HepG2 (cell line): ENCODE data around the gene TEX261. TPM values are rescaled to one million over a fixed set of nuclear protein-coding genes. Genes with fewer than 3 reads are reported as not detected.

Experiments
- ARNT2 ChIP-seq: sonication (generic); formaldehyde crosslinking; IDR thresholded peaks from 2 replicates; pipeline ENCODE4 v1.8.0; 2022; ENCODE audit warnings: mild to moderate bottlenecking, low read depth, missing genetic modification reagents, moderate library complexity
- ASH2L ChIP-seq: fragments of 300-600, 200-600 bp; sonication (generic); IDR thresholded peaks from 2 replicates; pipeline ENCODE4 v1.7.0; 2017; ENCODE audit warnings: low read depth, mild to moderate bottlenecking, moderate library complexity, mixed read lengths, low read length; ENCODE audit not compliant: insufficient read length
- GATA4 ChIP-seq: sonication (generic); IDR thresholded peaks from 2 replicates; pipeline ENCODE4 v1.6.1; 2016; ENCODE audit warnings: antibody characterized with exemption, low read depth, borderline replicate concordance
- GTF3A ChIP-seq: sonication (generic); formaldehyde crosslinking; conservative IDR thresholded peaks from 2 replicates; pipeline ENCODE4 v1.4.0; 2020; ENCODE audit warnings: mild to moderate bottlenecking, missing genetic modification reagents
- IKZF4 ChIP-seq: sonication (generic); formaldehyde crosslinking; IDR thresholded peaks from 2 replicates; pipeline ENCODE4 v1.5.1; 2020; ENCODE audit warnings: borderline replicate concordance, mild to moderate bottlenecking, low read depth, missing genetic modification reagents; ENCODE audit errors: not compliant biosample characterization
- KDM1A ChIP-seq: IDR thresholded peaks from 2 replicates; pipeline ENCODE4 v1.6.1; 2016; ENCODE audit warnings: missing compliant biosample characterization
- KDM4B ChIP-seq: sonication (generic); formaldehyde crosslinking; IDR thresholded peaks from 2 replicates; pipeline ENCODE4 v1.4.0; 2020; ENCODE audit warnings: missing genetic modification reagents
- KLF6 ChIP-seq: IDR thresholded peaks from 2 replicates; pipeline ENCODE4 v1.8.0; 2016; ENCODE audit warnings: missing biosample characterization, missing genetic modification reagents
- KMT2B ChIP-seq: IDR thresholded peaks from 2 replicates; pipeline ENCODE4 v1.6.1; 2016; ENCODE audit warnings: missing genetic modification reagents, missing compliant biosample characterization
- MAFG ChIP-seq: sonication (generic); formaldehyde crosslinking; IDR thresholded peaks from 2 replicates; pipeline ENCODE4 v1.5.1; 2020; ENCODE audit warnings: mild to moderate bottlenecking, missing genetic modification reagents
- MAFK ChIP-seq, 2 experiments: IDR thresholded peaks in 1 of 2; conservative IDR thresholded peaks in 1 of 2; 2 replicates each; pipeline ENCODE4 v1.6.1; 2011; ENCODE audit warnings: improper control_type of control experiment in 2 of 2, low read length in 2 of 2
- MEIS2 ChIP-seq: sonication (generic); formaldehyde crosslinking; IDR thresholded peaks from 2 replicates; pipeline ENCODE4 v1.9.0; 2021; ENCODE audit warnings: mild to moderate bottlenecking, missing genetic modification reagents
- MTF2 ChIP-seq: sonication (generic); formaldehyde crosslinking; IDR thresholded peaks from 2 replicates; pipeline ENCODE4 v1.5.0; 2020; ENCODE audit warnings: missing genetic modification reagents, borderline replicate concordance
- MYC ChIP-seq: sonication (generic); formaldehyde crosslinking; IDR thresholded peaks from 2 replicates; pipeline ENCODE4 v1.9.0; 2021; ENCODE audit warnings: missing genetic modification reagents, borderline replicate concordance
- NONO ChIP-seq, 2 experiments: fragments of 450-650 bp in 1 of 2; sonication (generic) in 1 of 2; formaldehyde crosslinking in 1 of 2; IDR thresholded peaks in 1 of 2; conservative IDR thresholded peaks in 1 of 2; 2 replicates each; pipeline versions ENCODE4 v1.6.1 to v1.8.0; 2017 to 2022; ENCODE audit warnings: mild to moderate bottlenecking in 1 of 2, missing genetic modification reagents in 1 of 2, moderate library complexity in 1 of 2
- NR2C2 ChIP-seq: sonication (generic); formaldehyde crosslinking; IDR thresholded peaks from 2 replicates; pipeline ENCODE4 v1.4.0; 2020; ENCODE audit warnings: missing genetic modification reagents, mild to moderate bottlenecking, moderate library complexity, borderline replicate concordance
- POGZ ChIP-seq: sonication (generic); formaldehyde crosslinking; IDR thresholded peaks from 2 replicates; pipeline ENCODE4 v1.4.0; 2020; ENCODE audit warnings: mild to moderate bottlenecking, missing genetic modification reagents
- POLR2G ChIP-seq: fragments of 200-400 bp; formaldehyde crosslinking; IDR thresholded peaks from 2 replicates; pipeline ENCODE4 v1.6.1; 2018; ENCODE audit warnings: mild to moderate bottlenecking, low read depth, low read length, moderate library complexity
- SMAD1 ChIP-seq: sonication (generic); formaldehyde crosslinking; IDR thresholded peaks from 2 replicates; pipeline ENCODE4 v1.4.0; 2020; ENCODE audit warnings: missing genetic modification reagents, low read depth, mild to moderate bottlenecking, borderline replicate concordance
- XBP1 ChIP-seq: sonication (generic); formaldehyde crosslinking; IDR thresholded peaks from 2 replicates; pipeline ENCODE4 v1.5.0; 2020; ENCODE audit warnings: missing genetic modification reagents
- YEATS4 ChIP-seq: sonication (generic); formaldehyde crosslinking; IDR thresholded peaks from 2 replicates; pipeline ENCODE4 v1.4.0; 2020; ENCODE audit warnings: missing genetic modification reagents, borderline replicate concordance
- ZNF264 ChIP-seq: sonication (generic); formaldehyde crosslinking; IDR thresholded peaks from 2 replicates; pipeline ENCODE4 v1.4.0; 2020; ENCODE audit warnings: missing genetic modification reagents
- ZNF589 ChIP-seq: sonication (generic); formaldehyde crosslinking; conservative IDR thresholded peaks from 2 replicates; pipeline ENCODE4 v1.8.0; 2022; ENCODE audit warnings: mild to moderate bottlenecking, moderate library complexity, missing genetic modification reagents
- ZNF672 ChIP-seq: sonication (generic); formaldehyde crosslinking; IDR thresholded peaks from 2 replicates; pipeline ENCODE4 v1.8.1; 2022; ENCODE audit warnings: missing genetic modification reagents
- ZNF737 ChIP-seq: sonication (generic); formaldehyde crosslinking; IDR thresholded peaks from 2 replicates; pipeline ENCODE4 v1.5.0; 2020; ENCODE audit warnings: missing genetic modification reagents, mild to moderate bottlenecking, borderline replicate concordance
- ZNF740 ChIP-seq: sonication (generic); formaldehyde crosslinking; IDR thresholded peaks from 2 replicates; pipeline ENCODE4 v1.4.0; 2020; ENCODE audit warnings: missing genetic modification reagents
- ZNF772 ChIP-seq: sonication (generic); formaldehyde crosslinking; IDR thresholded peaks from 2 replicates; pipeline ENCODE4 v1.5.0; 2020; ENCODE audit warnings: mild to moderate bottlenecking, missing genetic modification reagents
- ZNF790 ChIP-seq: sonication (generic); formaldehyde crosslinking; IDR thresholded peaks from 2 replicates; pipeline ENCODE4 v1.8.0; 2022; ENCODE audit warnings: missing genetic modification reagents, mild to moderate bottlenecking, borderline replicate concordance
- ZNF83 ChIP-seq: sonication (generic); formaldehyde crosslinking; IDR thresholded peaks from 2 replicates; pipeline ENCODE4 v1.4.0; 2020; ENCODE audit warnings: missing genetic modification reagents, mild to moderate bottlenecking, borderline replicate concordance
- ZNF883 ChIP-seq: sonication (generic); formaldehyde crosslinking; IDR thresholded peaks from 2 replicates; pipeline ENCODE4 v1.5.1; 2020; ENCODE audit warnings: mild to moderate bottlenecking, missing genetic modification reagents; ENCODE audit errors: not compliant biosample characterization
- ZNF891 ChIP-seq: sonication (generic); formaldehyde crosslinking; IDR thresholded peaks from 2 replicates; pipeline ENCODE4 v1.5.0; 2020; ENCODE audit warnings: mild to moderate bottlenecking, missing genetic modification reagents
- ZSCAN12 ChIP-seq: sonication (generic); formaldehyde crosslinking; IDR thresholded peaks from 2 replicates; pipeline ENCODE4 v1.9.0; 2021; ENCODE audit warnings: mild to moderate bottlenecking, missing genetic modification reagents
- ZSCAN30 ChIP-seq: sonication (generic); formaldehyde crosslinking; IDR thresholded peaks from 2 replicates; pipeline ENCODE4 v1.5.0; 2020; ENCODE audit warnings: mild to moderate bottlenecking, missing genetic modification reagents
- polyA plus RNA-seq, 8 experiments: library from polyadenylated mRNA; depleted of rRNA in 3 of 8; stranded (reverse) in 7 of 8; unstranded in 1 of 8; fragments of >200 nt; fragmentation: Illumina TruSeq in 4 of 8; extraction: Trizol in 4 of 8; gene quantifications; 2 replicates each; pipeline versions ENCODE4 v1.2.1 to v1.2.3, GENCODE V29; 2011 to 2016; ENCODE audit warnings: low read depth in 4 of 8, missing spikeins in 1 of 8, mixed read lengths in 1 of 8; ENCODE audit not compliant: insufficient read depth in 1 of 8
- total RNA-seq, 5 experiments: library from RNA; depleted of rRNA; stranded (reverse); fragments of >200 nt; fragmentation: Illumina TruSeq; extraction: Trizol; gene quantifications; 2 replicates each; pipeline ENCODE4 v1.2.3, GENCODE V29; 2016; ENCODE audit warnings: low read depth in 1 of 5
- TF ChIP-seq, protein P1 (sequence below): sonication (generic); formaldehyde crosslinking; IDR thresholded peaks from 2 replicates; pipeline ENCODE4 v1.4.0; 2020; ENCODE audit warnings: mild to moderate bottlenecking, missing genetic modification reagents

TEX261 gene
- total and polyA plus RNA-seq, 2 of the 13 experiments (the other 11 are each of a cell fraction or from before 2014, with no cell fraction given): 43.8 to 78.7 TPM

- no peak for TF ChIP-seq ZNF740 (CRISPR knock-in tag)
- 0 out of 2 replicates have a peak, but pooled peaks have one; percentile 40 for TF ChIP-seq ZNF589 (CRISPR knock-in tag)
- TF ChIP-seq ZNF264 (CRISPR knock-in tag): no peak
- TF ChIP-seq ZNF883: no peak
- TF ChIP-seq ZNF83 (CRISPR knock-in tag): no peak
- no peak for TF ChIP-seq XBP1
- no peak for TF ChIP-seq KDM1A (CRISPR knock-in tag)
- TF ChIP-seq, protein P1, sequence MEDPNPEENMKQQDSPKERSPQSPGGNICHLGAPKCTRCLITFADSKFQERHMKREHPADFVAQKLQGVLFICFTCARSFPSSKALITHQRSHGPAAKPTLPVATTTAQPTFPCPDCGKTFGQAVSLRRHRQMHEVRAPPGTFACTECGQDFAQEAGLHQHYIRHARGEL: no peak
- no peak for TF ChIP-seq ZSCAN30 (CRISPR knock-in tag)
- no peak for TF ChIP-seq ARNT2 (CRISPR knock-in tag)
- no peak for TF ChIP-seq ZNF772 (CRISPR knock-in tag)
- no peak for TF ChIP-seq ZNF672 (CRISPR knock-in tag)
- TF ChIP-seq MYC (CRISPR knock-in tag): no peak
- no peak for TF ChIP-seq ZNF737 (CRISPR knock-in tag)
- no peak for TF ChIP-seq MAFG (CRISPR knock-in tag)
- TF ChIP-seq MTF2 (CRISPR knock-in tag): no peak
- TF ChIP-seq ASH2L: no peak
- TF ChIP-seq IKZF4: no peak
- TF ChIP-seq YEATS4: no peak
- TF ChIP-seq GATA4: no peak
- no peak for TF ChIP-seq KDM4B
- no peak for TF ChIP-seq MAFK (conservative IDR thresholded peaks at IDR 0.05 in 1 of 2, IDR thresholded peaks at IDR 0.05 in 1 of 2; ENCODE audit: low read length in 2 of 2)
- TF ChIP-seq NONO (IDR thresholded peaks at IDR 0.05): no peak
- 0 out of 2 replicates have a peak, but pooled peaks have one; percentile 33 for TF ChIP-seq NONO (CRISPR knock-in tag; conservative IDR thresholded peaks at IDR 0.05)
- no peak for TF ChIP-seq POLR2G
- TF ChIP-seq KMT2B (CRISPR knock-in tag): no peak
- no peak for TF ChIP-seq POGZ (CRISPR knock-in tag)
- no peak for TF ChIP-seq GTF3A (CRISPR knock-in tag)
- no peak for TF ChIP-seq KLF6 (CRISPR knock-in tag)
- no peak for TF ChIP-seq SMAD1 (CRISPR knock-in tag)
- no peak for TF ChIP-seq ZSCAN12 (CRISPR knock-in tag)
- TF ChIP-seq ZNF891 (CRISPR knock-in tag): no peak
- no peak for TF ChIP-seq ZNF790
- no peak for TF ChIP-seq NR2C2 (CRISPR knock-in tag)
- no peak for TF ChIP-seq MEIS2 (CRISPR knock-in tag)
Measured at GRCh38 chr2:71008342-71008741, 13.7 kb upstream of the TEX261 start (continued).
